GM18951 (cell line): ENCODE measurements around the gene KCNJ9.

ENCODE experiments used
- POLR2A ChIP-seq: IDR thresholded peaks from 4 replicates; pipeline ENCODE4 v1.6.1; 2011; ENCODE audit warnings: mild to moderate bottlenecking; ENCODE audit not compliant: insufficient read length, insufficient read depth; ENCODE audit errors: extremely low read depth
- in situ Hi-C: fragments of 300-500 bp; cut with MboI; formaldehyde crosslinking; loops from one replicate; pipeline ENCODE4 v1.12.0; 2022; ENCODE audit warnings: low sequenced_read_pairs, mixed read lengths, inconsistent platforms; ENCODE audit not compliant: unreplicated experiment

KCNJ9 gene

GRCh38 chr1:160130939-160131338 is 49.6 kb downstream of the KCNJ9 start:
- TF ChIP-seq POLR2A: no peak
- in situ Hi-C loops: no loop called here

GRCh38 chr1:160131803-160132565 is 50.6 kb downstream of the KCNJ9 start:
- in situ Hi-C loops: no loop called here
- TF ChIP-seq POLR2A: no peak

GRCh38 chr1:160133990-160134770 is 52.8 kb downstream of the KCNJ9 start:
- in situ Hi-C loops: no loop called here
- TF ChIP-seq POLR2A: no peak

- no peak for TF ChIP-seq POLR2A
- in situ Hi-C loops: no loop called here
Observed at GRCh38 chr1:160134791-160135572, 53.6 kb downstream of the KCNJ9 start.

GRCh38 chr1:160136121-160136925 is 55.0 kb downstream of the KCNJ9 start:
- in situ Hi-C loops: no loop called here
- TF ChIP-seq POLR2A: no peak

GRCh38 chr1:160136926-160137200 is 55.5 kb downstream of the KCNJ9 start:
- no peak for TF ChIP-seq POLR2A
- in situ Hi-C loops: no loop called here

- no peak for TF ChIP-seq POLR2A
- in situ Hi-C loops: no loop called here
Observed at GRCh38 chr1:160137216-160137862, 56.0 kb downstream of the KCNJ9 start.

- in situ Hi-C loops: no loop called here
- no peak for TF ChIP-seq POLR2A
Observed at GRCh38 chr1:160139840-160140239, 58.5 kb downstream of the KCNJ9 start.
